Thyroid gland (tissue), 4 donors: ENCODE data around the gene CYP11A1. TPM values are rescaled to one million over a fixed set of nuclear protein-coding genes. Genes with fewer than 3 reads are reported as not detected.

Source experiments
- DNase-seq, 2 donors: peaks; one replicate each; pipeline ENCODE4 v3.0.0-alpha.2; 2019
- H3K27ac ChIP-seq, 3 donors: fragments of 200-600 bp; sonication (generic); 1 replicate in 2 of 3; 2 replicates in 1 of 3; pipeline ENCODE4 v1.5.1; 2016 to 2019; ENCODE audit warnings: mild to moderate bottlenecking in 1 of 3, moderate library complexity in 1 of 3
- H3K27me3 ChIP-seq: fragments of 200-600 bp; sonication (generic); one replicate; pipeline ENCODE4 v1.5.1; 2019
- H3K36me3 ChIP-seq, 2 donors: fragments of 200-600 bp; sonication (generic); one replicate each; pipeline ENCODE4 v1.5.1; 2016 to 2019
- H3K4me1 ChIP-seq, 2 donors: fragments of 200-600 bp; sonication (generic); one replicate each; pipeline ENCODE4 v1.5.1; 2017 to 2019
- H3K4me3 ChIP-seq, 3 donors: fragments of 200-600 bp; sonication (generic); replicated peaks in 1 of 3; 1 replicate in 2 of 3; 2 replicates in 1 of 3; pipeline ENCODE4 v1.5.1; 2016; ENCODE audit warnings: mild to moderate bottlenecking in 1 of 3
- H3K9me3 ChIP-seq: fragments of 200-600 bp; sonication (generic); one replicate; pipeline ENCODE4 v1.5.1; 2017
- CTCF ChIP-seq, 6 experiments: fragments of 200-600 bp in 3 of 6; fragments of 450-650 bp in 3 of 6; sonication (generic) in 3 of 6; IDR thresholded peaks; one replicate each; pipeline ENCODE4 v1.5.1; 2016 to 2019; ENCODE audit warnings: antibody characterized with exemption in 6 of 6, mild to moderate bottlenecking in 2 of 6, inconsistent platforms in 1 of 6, moderate library complexity in 1 of 6
- POLR2A ChIP-seq, 2 donors: fragments of 450-650 bp; IDR thresholded peaks; one replicate each; pipeline ENCODE4 v1.6.1; 2017; ENCODE audit warnings: antibody characterized with exemption in 2 of 2, mild to moderate bottlenecking in 2 of 2, moderate library complexity in 1 of 2
- WGBS, 2 donors: methylation state at CpG; one replicate each; pipeline ENCODE4 v1.1.5; 2017; 5-methylcytosine and 5-hydroxymethylcytosine counted together
- intact Hi-C: fragments of 100-400 bp; cut with DNase I; formaldehyde crosslinking; loops from one replicate; pipeline ENCODE4 v1.15.1; 2023
- total RNA-seq, 4 donors: library from RNA; depleted of rRNA; stranded (reverse); fragments of >200 nt; gene quantifications; one replicate each; pipeline ENCODE4 v1.2.3, GENCODE V29; 2016

Gene CYP11A1
- total RNA-seq, 4 donors from 2014 or later = 0.54 to 1.2 (median 0.56) TPM; not detected in 1

DNA sequence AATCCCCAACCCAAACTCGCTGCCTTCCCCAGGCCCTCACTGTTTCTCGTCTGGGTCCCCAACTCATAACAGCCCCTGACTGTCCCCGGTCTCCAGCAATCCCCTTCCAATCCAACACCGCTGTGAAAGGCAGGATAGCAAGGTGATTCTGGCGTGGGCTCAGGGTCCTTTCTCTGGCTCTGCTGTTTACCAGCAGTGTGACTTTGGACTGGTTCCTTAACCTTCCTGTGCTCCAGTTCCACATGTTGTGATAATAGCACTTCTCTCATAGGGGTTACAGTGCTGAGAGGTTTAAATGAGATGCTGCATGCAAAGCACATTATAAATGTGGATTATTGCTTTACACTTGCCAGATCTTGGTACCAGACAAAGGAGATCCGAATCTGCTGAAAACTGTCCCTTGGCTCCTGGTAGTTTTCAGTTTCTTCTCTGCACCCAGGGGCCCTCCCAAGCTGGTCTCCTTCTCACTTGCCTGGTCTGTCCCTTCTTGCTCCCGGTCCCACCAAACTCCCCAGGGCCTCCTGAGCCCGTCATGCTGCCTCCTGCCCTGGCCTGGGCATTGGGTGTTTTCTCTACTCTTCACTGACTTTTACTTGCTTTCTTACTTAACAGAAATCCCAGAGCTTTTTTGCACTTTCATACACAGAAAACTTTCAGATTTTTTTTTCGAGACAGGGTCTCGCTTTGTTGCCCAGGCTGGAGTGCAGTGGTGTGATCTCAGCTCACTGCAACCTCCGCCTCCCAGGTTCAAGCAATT is 26.8 kb upstream of the CYP11A1 start:
- Histone ChIP-seq H3K9me3 (no peaks in the 10 kb centered on the region), H3K27me3 (no peaks in the 10 kb centered on the region), H3K4me3 (no peak overlapping the region), H3K36me3 (no peaks in the 10 kb centered on the region), H3K4me1 (no peaks in the 10 kb centered on the region), H3K27ac (no peak overlapping the region)
- DNase-seq = no peak
- intact Hi-C loops = no loop called here
- WGBS, 2 donors = 92 to 96% methylated on average over 11 of the region's 11 CpGs
- TF ChIP-seq CTCF (IDR thresholded peaks at IDR 0.05) (no peak), POLR2A (IDR thresholded peaks at IDR 0.05) (no peak)

GRCh38 chr15:74393423-74393822 is 26.0 kb upstream of the CYP11A1 start:
- intact Hi-C loops = no loop called here
- H3K4me3 ChIP-seq = no peak overlapping the region
- WGBS, 2 donors = 97% methylated on average over 13 of the region's 13 CpGs
- no peak for DNase-seq
- H3K4me1 ChIP-seq = no peaks in the 10 kb centered on the region
- TF ChIP-seq CTCF (IDR thresholded peaks at IDR 0.05) (no peak), POLR2A (IDR thresholded peaks at IDR 0.05) (no peak)
- no peaks in the 10 kb centered on the region for H3K27me3 ChIP-seq
- no peak overlapping the region for H3K27ac ChIP-seq
- H3K36me3 ChIP-seq = no peaks in the 10 kb centered on the region
- no peaks in the 10 kb centered on the region for H3K9me3 ChIP-seq

- TF ChIP-seq CTCF (IDR thresholded peaks at IDR 0.05) (no peak), POLR2A (IDR thresholded peaks at IDR 0.05) (no peak)
- WGBS, 2 donors = 89% methylated on average over 7 of the region's 7 CpGs
- H3K27ac ChIP-seq = no peak overlapping the region
- no peaks in the 10 kb centered on the region for H3K9me3 ChIP-seq
- H3K4me1 ChIP-seq = no peaks in the 10 kb centered on the region
- H3K4me3 ChIP-seq = no peak overlapping the region
- intact Hi-C loops = no loop called here
- H3K27me3 ChIP-seq = no peaks in the 10 kb centered on the region
- H3K36me3 ChIP-seq = no peaks in the 10 kb centered on the region
- no peak for DNase-seq
These were observed 25.5 kb upstream of the CYP11A1 start for GRCh38 chr15:74392902-74393301.

GRCh38 chr15:74392451-74392830 is 25.0 kb upstream of the CYP11A1 start:
- intact Hi-C loops = no loop called here
- Histone ChIP-seq H3K9me3 (no peaks in the 10 kb centered on the region), H3K4me1 (no peaks in the 10 kb centered on the region), H3K27me3 (no peaks in the 10 kb centered on the region), H3K4me3 (no peak overlapping the region), H3K27ac (no peak overlapping the region), H3K36me3 (no peaks in the 10 kb centered on the region)
- TF ChIP-seq POLR2A (IDR thresholded peaks at IDR 0.05) = no peak
- no peak for DNase-seq
- WGBS, 2 donors = 64 to 65% methylated on average over 8 of the region's 8 CpGs

- intact Hi-C loops = no loop called here
- no peaks in the 10 kb centered on the region for H3K9me3 ChIP-seq
- TF ChIP-seq POLR2A (IDR thresholded peaks at IDR 0.05) (no peak), CTCF (IDR thresholded peaks at IDR 0.05) (no peak)
- WGBS, 2 donors = 82% methylated on average over 9 of the region's 9 CpGs
- H3K4me3 ChIP-seq = no peak overlapping the region
- no peaks in the 10 kb centered on the region for H3K4me1 ChIP-seq
- H3K27me3 ChIP-seq = no peaks in the 10 kb centered on the region
- no peak for DNase-seq
- H3K27ac ChIP-seq = no peak overlapping the region
- no peaks in the 10 kb centered on the region for H3K36me3 ChIP-seq
These were observed 24.4 kb upstream of the CYP11A1 start for GRCh38 chr15:74391582-74392450.
